HG02623 (cell line): Measurements from ENCODE around the gene BAG3.
"Not testable (repeated sequence)": the region's sequence is repeated elsewhere in the genome, so short reads cannot be mapped to it uniquely, and the experiment has no call there.

Experiments used
- ATAC-seq: cut with Tn5 transposase; IDR thresholded peaks from one replicate; pipeline ENCODE4 v1.9.1; 2021; ENCODE audit warnings: moderate library complexity; ENCODE audit not compliant: unreplicated experiment

BAG3 gene

DNA sequence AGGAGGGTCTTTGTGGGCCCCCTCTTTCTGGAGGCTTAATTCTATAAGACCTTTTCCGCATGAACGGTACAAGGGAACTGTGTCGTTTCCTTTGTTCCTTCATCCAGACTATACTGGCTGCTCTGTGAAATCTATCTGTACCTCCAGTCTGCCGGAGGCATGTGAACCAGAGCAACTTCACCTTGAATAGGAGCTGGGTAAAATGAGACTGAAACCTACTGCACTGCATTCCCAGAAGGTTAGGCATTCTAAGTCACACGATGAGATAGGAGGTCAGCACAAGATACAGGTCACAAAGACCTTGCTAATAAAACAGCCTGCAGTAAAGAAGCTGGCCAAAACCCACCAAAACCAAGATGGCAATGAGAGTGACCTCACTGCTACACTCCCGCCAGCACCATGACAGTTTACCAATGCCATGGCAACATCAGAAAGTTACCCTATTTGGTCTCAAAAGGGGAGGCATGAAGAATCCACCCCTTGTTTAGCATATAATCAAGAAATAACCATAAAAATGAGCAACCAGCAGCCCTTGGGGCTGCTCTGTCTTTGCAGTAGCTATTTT lies 37.9 kb downstream of the BAG3 start:
- no peak for ATAC-seq

DNA sequence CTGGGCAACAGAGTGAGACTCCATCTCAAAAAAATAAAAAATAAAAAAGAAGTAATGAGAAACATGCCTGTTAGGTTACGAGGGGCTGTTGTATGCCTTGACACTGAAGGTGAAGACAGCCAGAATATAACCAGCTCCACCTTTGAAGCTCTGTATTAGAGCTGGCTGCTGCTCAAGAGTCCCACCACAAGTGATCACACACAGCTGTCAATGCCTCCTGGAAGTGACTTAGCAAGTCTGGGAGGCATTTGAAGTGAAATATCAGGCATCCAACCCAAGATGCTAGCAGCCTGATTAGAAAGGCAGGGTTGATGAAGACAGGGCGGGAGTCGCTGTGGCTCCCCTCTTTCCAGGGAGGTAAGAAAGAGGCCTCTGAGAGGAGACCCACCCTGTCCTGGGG lies 40.5 kb downstream of the BAG3 start:
- no peak for ATAC-seq

DNA sequence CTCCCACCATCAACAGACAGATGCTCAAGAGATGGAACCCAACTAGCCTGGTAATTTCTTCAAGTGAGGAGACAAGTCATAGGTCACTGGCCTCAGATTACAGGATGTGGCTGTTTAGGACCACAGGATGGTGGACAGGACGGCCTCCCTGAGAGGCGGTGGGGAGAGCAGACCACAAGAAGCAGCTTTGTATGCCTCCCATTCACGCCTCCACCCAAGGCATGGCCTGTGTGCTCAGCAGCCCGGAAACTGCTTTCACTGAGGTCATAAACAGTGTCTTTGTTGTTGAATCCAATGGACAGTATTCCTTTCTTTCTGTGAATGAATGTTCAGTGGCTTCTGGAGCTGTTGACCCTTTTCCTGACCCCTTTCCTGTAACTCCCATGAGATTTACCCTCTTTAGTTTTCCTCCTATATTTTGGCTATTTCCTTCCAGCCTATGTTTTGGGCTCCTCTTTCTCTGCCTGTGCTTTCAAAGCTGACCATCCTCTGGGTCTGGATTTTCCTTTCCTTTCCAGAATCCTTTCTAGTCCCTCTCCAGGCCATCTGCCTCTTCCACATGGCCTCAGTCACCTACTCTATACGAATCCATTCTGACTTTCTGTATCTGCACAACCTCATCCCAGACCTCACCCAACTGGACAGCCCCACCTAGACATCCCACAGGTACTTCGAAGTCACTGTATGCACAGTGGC lies 42.2 kb downstream of the BAG3 start:
- no peak for ATAC-seq

GRCh38 chr10:119694608-119695007 lies 43.4 kb downstream of the BAG3 start:
- ATAC-seq, result no peak

GRCh38 chr10:119700321-119700954 lies 49.3 kb downstream of the BAG3 start:
- peak; percentile 31 for ATAC-seq

GRCh38 chr10:119701861-119702260 lies 50.7 kb downstream of the BAG3 start:
- ATAC-seq, result no peak

DNA sequence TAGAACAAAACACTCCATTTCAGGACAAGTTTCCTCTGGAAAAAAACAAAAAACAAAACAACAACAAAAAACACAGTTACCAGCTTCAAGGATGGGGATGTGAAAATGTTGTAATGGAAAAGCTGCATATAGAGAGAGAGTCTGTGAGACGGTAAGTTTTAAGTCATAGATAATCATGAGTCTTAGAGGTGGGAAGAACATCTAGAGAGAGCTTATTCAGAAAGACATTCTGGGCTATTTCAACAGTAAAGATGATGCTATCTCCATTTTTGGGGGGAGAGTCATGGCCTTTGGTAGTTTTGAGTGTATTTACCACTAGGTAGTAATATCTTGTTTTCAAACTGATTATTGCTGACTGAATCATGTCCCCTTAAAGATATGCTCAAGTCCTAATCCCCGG lies 51.4 kb downstream of the BAG3 start:
- no peak for ATAC-seq

DNA sequence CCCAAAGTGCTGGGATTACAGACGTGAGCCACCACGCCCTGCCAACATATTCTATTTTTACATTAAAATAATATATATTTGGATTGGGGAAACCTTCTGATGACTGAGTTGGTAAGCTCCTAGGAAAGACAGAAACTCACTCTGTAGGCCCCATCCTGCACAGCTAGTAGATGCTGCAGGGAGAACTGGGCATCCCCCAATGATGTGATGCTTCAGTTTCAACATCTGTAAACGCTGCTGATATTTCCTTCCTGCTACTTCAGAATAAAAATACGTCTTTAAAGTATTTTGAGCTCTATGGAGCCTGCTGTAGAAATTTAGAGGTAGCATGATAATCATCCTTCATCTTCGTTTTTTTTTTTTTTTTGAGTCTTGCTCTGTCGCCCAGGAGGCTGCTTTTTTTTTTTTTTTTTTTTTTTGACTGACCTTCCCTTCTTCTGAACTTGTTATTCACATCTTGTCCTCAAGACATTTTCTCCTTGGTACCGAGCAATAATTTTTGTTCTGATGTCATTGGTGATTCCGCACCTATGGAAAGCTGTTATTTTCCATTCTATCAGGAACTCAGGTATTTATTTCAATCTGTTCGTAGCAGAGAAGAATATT lies 52.8 kb downstream of the BAG3 start:
- no peak for ATAC-seq

DNA sequence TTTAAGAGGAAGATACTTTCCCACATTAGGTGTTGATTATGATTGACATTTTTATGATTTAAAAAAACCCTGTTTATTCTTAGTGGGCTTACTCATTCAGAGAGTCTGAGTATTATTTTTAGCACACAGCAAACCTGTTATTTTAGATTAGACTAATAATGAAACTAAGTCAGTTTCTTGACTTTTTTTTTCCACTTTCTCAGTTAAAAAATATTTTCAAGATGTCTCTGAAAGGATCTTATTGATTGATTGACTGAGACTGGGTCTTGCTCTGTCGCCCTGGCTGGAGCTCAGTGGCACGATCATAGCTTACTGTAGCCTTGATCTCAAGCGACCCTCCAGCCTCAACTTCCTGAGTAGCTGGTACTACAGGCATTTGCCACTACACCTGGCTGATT lies 54.3 kb downstream of the BAG3 start:
- peak; percentile 46 for ATAC-seq

- no peak for ATAC-seq
Measured at GRCh38 chr10:119706521-119707278, 55.5 kb downstream of the BAG3 start.

DNA sequence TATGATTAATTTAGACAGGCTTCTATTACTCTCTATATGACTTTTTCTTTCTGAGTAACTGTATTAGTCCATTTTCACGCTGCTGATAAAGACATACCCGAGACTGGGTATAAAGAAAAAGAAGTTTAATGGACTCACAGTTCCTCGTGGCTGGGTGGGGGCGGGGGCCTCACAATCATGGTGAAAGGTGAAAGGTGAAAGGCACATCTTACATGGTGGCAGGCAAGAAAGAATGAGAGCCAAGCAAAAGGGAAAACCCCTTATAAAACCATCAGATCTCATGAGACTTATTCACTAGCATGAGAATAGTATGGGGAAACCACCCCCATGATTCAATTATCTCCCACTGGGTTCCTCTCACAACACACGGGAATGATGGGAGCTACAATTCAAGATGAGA lies 56.2 kb downstream of the BAG3 start:
- ATAC-seq, result not testable (repeated sequence)

- ATAC-seq, result not testable (repeated sequence)
Measured at GRCh38 chr10:119710935-119711334, 59.8 kb downstream of the BAG3 start.

GRCh38 chr10:119713744-119714483 lies 62.7 kb downstream of the BAG3 start:
- ATAC-seq, result no peak

DNA sequence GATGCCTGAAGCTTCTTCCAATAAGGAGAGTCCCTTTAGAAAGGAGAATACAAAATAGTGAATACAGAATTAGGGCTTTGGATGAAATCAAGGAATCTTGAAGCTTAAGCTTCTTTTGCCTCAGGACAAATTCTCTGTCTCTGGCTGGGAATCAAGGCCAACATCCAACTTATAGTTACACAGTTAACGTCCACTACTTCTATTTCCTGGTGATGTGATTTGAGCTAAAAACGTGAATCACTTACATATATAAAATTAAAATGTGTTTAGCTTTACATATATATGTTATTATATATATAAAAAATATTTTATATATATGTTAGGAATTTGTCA lies 63.3 kb downstream of the BAG3 start:
- ATAC-seq, result no peak

DNA sequence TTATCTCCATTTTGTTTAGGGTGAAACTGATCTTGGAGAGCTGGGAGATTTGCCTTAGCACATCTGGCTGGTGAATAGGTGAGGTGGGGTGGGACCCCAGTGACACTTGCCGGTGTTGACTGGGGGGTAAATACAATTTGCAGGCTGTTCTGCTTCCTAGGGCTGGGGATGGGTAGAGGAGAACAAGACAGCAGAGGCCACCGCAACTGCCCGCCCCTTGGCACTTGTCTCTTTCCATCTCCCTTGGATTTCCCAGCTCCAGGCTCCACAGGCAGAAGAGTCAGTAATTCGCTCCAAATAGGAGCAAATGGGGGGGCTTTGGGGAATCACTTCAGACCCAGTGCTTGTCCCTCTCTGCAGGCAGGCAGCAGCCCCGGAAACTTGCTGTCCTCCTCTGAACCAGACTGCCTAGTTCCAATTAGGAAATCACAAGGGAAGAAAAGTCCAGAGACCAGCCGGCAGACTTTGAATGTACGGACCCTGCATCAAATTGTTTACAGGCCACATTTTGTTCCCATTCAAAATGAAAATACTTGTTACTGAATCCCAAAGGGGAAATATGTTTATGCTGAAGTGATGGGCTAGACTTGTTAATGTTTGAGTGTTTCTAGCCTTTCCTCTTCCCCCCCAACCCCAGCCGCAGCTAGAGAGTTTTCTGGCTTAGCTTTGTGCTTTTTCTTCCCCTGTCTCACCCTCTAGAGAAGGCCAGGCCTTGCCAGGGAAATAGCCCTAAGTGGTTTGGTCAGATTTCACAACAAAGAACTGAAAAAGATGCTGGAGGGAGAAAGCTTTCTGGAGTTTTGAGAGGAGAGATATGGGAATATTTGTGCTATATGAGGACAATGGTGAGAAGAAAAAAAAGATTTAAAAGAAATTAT lies 64.7 kb downstream of the BAG3 start:
- ATAC-seq, result no peak

- no peak for ATAC-seq
Measured at GRCh38 chr10:119723161-119723560, 72.0 kb downstream of the BAG3 start.

DNA sequence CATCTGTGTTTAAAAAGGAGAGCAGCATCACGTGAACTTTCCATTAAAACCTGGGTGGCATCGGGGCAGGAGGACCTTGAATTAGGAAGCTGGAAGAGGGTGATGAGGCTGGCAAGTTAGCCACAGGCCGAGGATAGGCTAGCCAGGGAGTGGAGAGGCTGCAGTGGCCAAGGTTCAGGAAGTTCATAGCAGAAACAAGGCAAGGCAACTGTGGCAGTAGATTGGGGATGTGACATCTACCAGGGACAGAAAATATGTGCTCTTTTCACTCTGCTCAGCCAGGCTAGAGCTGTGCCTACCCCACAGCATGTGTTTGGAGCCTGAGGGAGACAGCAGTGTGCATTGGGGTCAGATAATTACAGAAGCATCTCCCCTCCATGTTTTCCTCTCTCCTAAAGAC lies 72.4 kb downstream of the BAG3 start:
- ATAC-seq, result no peak

GRCh38 chr10:119724593-119725516 lies 73.7 kb downstream of the BAG3 start:
- ATAC-seq, result no peak

GRCh38 chr10:119725517-119725827 lies 74.3 kb downstream of the BAG3 start:
- no peak for ATAC-seq
